ENCODE results near the gene APLP2.

GRCh38 chr11:130063451-130063850 lies 6.2 kb upstream of the APLP2 start:
- no peak for TF ChIP-seq ZBTB21 (CRISPR knock-in tag; IDR thresholded peaks at IDR 0.05)
- TF ChIP-seq GPN1 (CRISPR knock-in tag; IDR thresholded peaks at IDR 0.05; ENCODE audit: borderline replicate concordance): no peak
- no peak for TF ChIP-seq ZNF703 (CRISPR knock-in tag; IDR thresholded peaks at IDR 0.05; ENCODE audit: borderline replicate concordance)
- TF ChIP-seq POLR2A (IDR thresholded peaks at IDR 0.05; ENCODE audit: insufficient read depth in 1 of 2, low read depth in 2 of 2, low read length in 2 of 2): no peak

Data from HepG2 (cell line).